HEK293 (cell line): ENCODE data around the gene HGS.
A peak's percentile ranks its signal among the peaks of the same experiment; 100 is the strongest.

ENCODE experiments used
- CTCF ChIA-PET: fragments of 350-600 bp; formaldehyde crosslinking; extraction: SDS; loops from one replicate; lab custom pipeline; 2021; ENCODE audit warnings: antibody characterized with exemption; lab: Yijun Ruan, JAX
- POLR2A ChIA-PET: fragments of 300-600 bp; formaldehyde crosslinking; extraction: SDS; loops from one replicate; lab custom pipeline; 2020; ENCODE audit warnings: antibody characterized with exemption, inconsistent platforms; lab: Yijun Ruan, JAX
- H3K27ac ChIP-seq: fragments of 200-500 bp; sonication (Bioruptor generic); 2 replicates; pipeline ENCODE4 v1.5.1; 2014; ENCODE audit warnings: low read depth, low read length, control low read depth, inconsistent platforms; ENCODE audit errors: extremely low read depth
- H3K36me3 ChIP-seq, 2 experiments: fragments of 200-500 bp in 1 of 2; sonication (Bioruptor generic) in 1 of 2; 1 replicate in 1 of 2; 2 replicates in 1 of 2; pipeline ENCODE4 v1.5.1; 2014 to 2017; ENCODE audit warnings: inconsistent platforms in 2 of 2, low read length in 2 of 2; ENCODE audit not compliant: control insufficient read depth in 2 of 2, insufficient read depth in 1 of 2
- H3K4me1 ChIP-seq: fragments of 200-500 bp; sonication (Bioruptor generic); 2 replicates; pipeline ENCODE4 v1.5.1; 2014; ENCODE audit warnings: mild to moderate bottlenecking, low read length, inconsistent platforms; ENCODE audit not compliant: control insufficient read depth, insufficient read depth
- H3K4me3 ChIP-seq: 2 replicates; pipeline ENCODE4 v1.5.1; 2011; ENCODE audit warnings: low read depth, mild to moderate bottlenecking, control low read depth, low read length, moderate library complexity
- H3K9me3 ChIP-seq: fragments of 200-500 bp; sonication (Bioruptor generic); 2 replicates; pipeline ENCODE4 v1.5.1; 2014; ENCODE audit warnings: low read depth, low read length, inconsistent platforms; ENCODE audit not compliant: control insufficient read depth, insufficient read depth
- HIC1 ChIP-seq: fragments of 450-650 bp; formaldehyde crosslinking; IDR thresholded peaks from 2 replicates; pipeline ENCODE4 v1.5.1; 2016; ENCODE audit warnings: missing biosample characterization, missing genetic modification characterization
- HOXD13 ChIP-seq: sonication (generic); formaldehyde crosslinking; IDR thresholded peaks from 2 replicates; pipeline ENCODE4 v1.8.0; 2022; ENCODE audit warnings: missing genetic modification reagents, borderline replicate concordance
- KLF10 ChIP-seq: fragments of 450-650 bp; IDR thresholded peaks from 2 replicates; pipeline ENCODE4 v1.5.1; 2018; ENCODE audit warnings: missing biosample characterization, mild to moderate bottlenecking, missing genetic modification characterization
- SETDB1 ChIP-seq: IDR thresholded peaks from one replicate; pipeline ENCODE4 v1.6.1; 2017; ENCODE audit warnings: mild to moderate bottlenecking, low read length, moderate library complexity, mixed read lengths; ENCODE audit not compliant: insufficient read length
- YY1 ChIP-seq: fragments of 450-650 bp; formaldehyde crosslinking; IDR thresholded peaks from 2 replicates; pipeline ENCODE4 v1.5.1; 2018; ENCODE audit warnings: missing biosample characterization, missing genetic modification characterization
- ZNF138 ChIP-seq: fragments of 450-650 bp; formaldehyde crosslinking; IDR thresholded peaks from 2 replicates; pipeline ENCODE4 v1.5.1; 2016; ENCODE audit warnings: missing biosample characterization, missing genetic modification characterization, borderline replicate concordance
- ZNF140 ChIP-seq: fragments of 450-650 bp; formaldehyde crosslinking; IDR thresholded peaks from 2 replicates; pipeline ENCODE4 v1.5.1; 2016; ENCODE audit warnings: missing biosample characterization, missing genetic modification characterization
- ZNF19 ChIP-seq: fragments of 450-650 bp; formaldehyde crosslinking; IDR thresholded peaks from 2 replicates; pipeline ENCODE4; 2016; ENCODE audit warnings: missing biosample characterization, missing genetic modification characterization, low read depth
- ZNF354C ChIP-seq: fragments of 450-650 bp; formaldehyde crosslinking; IDR thresholded peaks from 2 replicates; pipeline ENCODE4 v1.5.1; 2016; ENCODE audit warnings: missing biosample characterization, missing genetic modification characterization, low read depth, borderline replicate concordance
- ZNF366 ChIP-seq: fragments of 450-650 bp; formaldehyde crosslinking; conservative IDR thresholded peaks from 2 replicates; pipeline ENCODE4 v1.5.1; 2016; ENCODE audit warnings: missing biosample characterization, missing genetic modification characterization
- ZNF391 ChIP-seq: fragments of 450-650 bp; formaldehyde crosslinking; IDR thresholded peaks from 2 replicates; pipeline ENCODE4 v1.5.1; 2016; ENCODE audit warnings: low read depth, missing biosample characterization, missing genetic modification characterization, borderline replicate concordance
- ZNF394 ChIP-seq: fragments of 450-650 bp; formaldehyde crosslinking; IDR thresholded peaks from 2 replicates; pipeline ENCODE4 v1.5.1; 2016; ENCODE audit warnings: missing biosample characterization, missing genetic modification characterization, mild to moderate bottlenecking, moderate library complexity, borderline replicate concordance
- ZNF600 ChIP-seq: fragments of 450-650 bp; formaldehyde crosslinking; IDR thresholded peaks from 2 replicates; pipeline ENCODE4 v1.5.1; 2016; ENCODE audit warnings: missing biosample characterization, missing genetic modification characterization
- ZNF660 ChIP-seq: fragments of 450-650 bp; IDR thresholded peaks from 2 replicates; pipeline ENCODE4 v1.5.1; 2018; ENCODE audit warnings: missing biosample characterization, mild to moderate bottlenecking, missing genetic modification characterization
- ZNF664 ChIP-seq: fragments of 450-650 bp; formaldehyde crosslinking; IDR thresholded peaks from 2 replicates; pipeline ENCODE4 v1.5.1; 2016; ENCODE audit warnings: missing biosample characterization, missing genetic modification characterization
- ZNF792 ChIP-seq: fragments of 450-650 bp; formaldehyde crosslinking; IDR thresholded peaks from 2 replicates; pipeline ENCODE4 v1.5.1; 2016; ENCODE audit warnings: missing biosample characterization, missing genetic modification characterization
- ZNF837 ChIP-seq: fragments of 450-650 bp; formaldehyde crosslinking; IDR thresholded peaks from 2 replicates; pipeline ENCODE4 v1.5.1; 2016; ENCODE audit warnings: missing biosample characterization, missing genetic modification characterization
- TF ChIP-seq, protein P1 (sequence below): fragments of 450-650 bp; formaldehyde crosslinking; conservative IDR thresholded peaks from 2 replicates; pipeline ENCODE4 v1.5.1; 2016; ENCODE audit warnings: low read depth, missing biosample characterization, missing genetic modification characterization

Gene HGS

GRCh38 chr17:81695801-81696200 lies 12.0 kb downstream of the HGS start:
- ChIA-PET POLR2A (interaction anchor here (1.2 to 2.7 kb wide), 3 partner anchors 10 to 13 kb away, joined by 3 to 16 read pairs (median 9); partner anchors contain the start of genes ARL16 and HGS), CTCF (interaction anchor here (1.0 kb wide), 1 partner anchor 20 kb away, joined by 6 read pairs; no protein-coding TSS in a partner anchor)
- H3K9me3 ChIP-seq: no peaks in the 10 kb centered on the region
- H3K4me3 ChIP-seq: no peak overlapping the region
- H3K4me1 ChIP-seq: no peaks in the 10 kb centered on the region
- peaks cover 36 to 95% of the 10 kb centered on the region in 2 experiments for H3K36me3 ChIP-seq
- H3K27ac ChIP-seq: no peak overlapping the region
- TF ChIP-seq ZNF19 (tag by site-specific recombination) (no peak), ZNF600 (tag by site-specific recombination) (peak; percentile 39; the same call in 1 of the 2 replicates)

DNA sequence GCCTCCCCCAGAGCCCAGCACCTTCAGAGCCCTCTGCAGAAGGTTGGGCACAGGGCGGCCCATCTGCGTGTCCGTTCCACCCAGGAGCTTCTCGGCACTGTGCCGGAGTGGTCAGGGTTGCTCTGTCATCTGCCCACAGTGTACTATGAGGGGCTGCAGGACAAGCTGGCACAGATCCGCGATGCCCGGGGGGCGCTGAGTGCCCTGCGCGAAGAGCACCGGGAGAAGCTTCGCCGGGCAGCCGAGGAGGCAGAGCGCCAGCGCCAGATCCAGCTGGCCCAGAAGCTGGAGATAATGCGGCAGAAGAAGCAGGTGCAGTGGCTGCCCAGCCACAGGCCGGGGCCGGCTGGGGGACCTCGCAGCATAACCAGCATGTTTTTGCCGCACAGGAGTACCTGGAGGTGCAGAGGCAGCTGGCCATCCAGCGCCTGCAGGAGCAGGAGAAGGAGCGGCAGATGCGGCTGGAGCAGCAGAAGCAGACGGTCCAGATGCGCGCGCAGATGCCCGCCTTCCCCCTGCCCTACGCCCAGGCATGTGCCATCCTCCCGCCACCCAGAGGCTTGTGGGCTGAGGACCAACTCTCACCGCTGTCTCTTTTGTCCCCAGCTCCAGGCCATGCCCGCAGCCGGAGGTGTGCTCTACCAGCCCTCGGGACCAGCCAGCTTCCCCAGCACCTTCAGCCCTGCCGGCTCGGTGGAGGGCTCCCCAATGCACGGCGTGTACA lies 12.6 kb downstream of the HGS start:
- ChIA-PET POLR2A (interaction anchor here (1.2 to 2.7 kb wide), 5 partner anchors 11 to 15 kb away, joined by 3 to 16 read pairs (median 8); partner anchors contain the start of genes ARL16 and HGS), CTCF (interaction anchor here (0.7 kb wide), 1 partner anchor 186 kb away, joined by 3 read pairs; no protein-coding TSS in a partner anchor)
- Histone ChIP-seq H3K4me1 (peaks cover 4% of the 10 kb centered on the region; the same call in 1 of the 2 replicates), H3K27ac (0 out of 2 replicates have a peak overlapping the region, but pooled peaks have one; percentile 24), H3K36me3 (peaks cover 36 to 95% of the 10 kb centered on the region in 2 experiments), H3K4me3 (no peak overlapping the region), H3K9me3 (no peaks in the 10 kb centered on the region)
- no peak for TF ChIP-seq ZNF664 (tag by site-specific recombination)
- no peak for TF ChIP-seq ZNF837 (tag by site-specific recombination)
- TF ChIP-seq, protein P1, sequence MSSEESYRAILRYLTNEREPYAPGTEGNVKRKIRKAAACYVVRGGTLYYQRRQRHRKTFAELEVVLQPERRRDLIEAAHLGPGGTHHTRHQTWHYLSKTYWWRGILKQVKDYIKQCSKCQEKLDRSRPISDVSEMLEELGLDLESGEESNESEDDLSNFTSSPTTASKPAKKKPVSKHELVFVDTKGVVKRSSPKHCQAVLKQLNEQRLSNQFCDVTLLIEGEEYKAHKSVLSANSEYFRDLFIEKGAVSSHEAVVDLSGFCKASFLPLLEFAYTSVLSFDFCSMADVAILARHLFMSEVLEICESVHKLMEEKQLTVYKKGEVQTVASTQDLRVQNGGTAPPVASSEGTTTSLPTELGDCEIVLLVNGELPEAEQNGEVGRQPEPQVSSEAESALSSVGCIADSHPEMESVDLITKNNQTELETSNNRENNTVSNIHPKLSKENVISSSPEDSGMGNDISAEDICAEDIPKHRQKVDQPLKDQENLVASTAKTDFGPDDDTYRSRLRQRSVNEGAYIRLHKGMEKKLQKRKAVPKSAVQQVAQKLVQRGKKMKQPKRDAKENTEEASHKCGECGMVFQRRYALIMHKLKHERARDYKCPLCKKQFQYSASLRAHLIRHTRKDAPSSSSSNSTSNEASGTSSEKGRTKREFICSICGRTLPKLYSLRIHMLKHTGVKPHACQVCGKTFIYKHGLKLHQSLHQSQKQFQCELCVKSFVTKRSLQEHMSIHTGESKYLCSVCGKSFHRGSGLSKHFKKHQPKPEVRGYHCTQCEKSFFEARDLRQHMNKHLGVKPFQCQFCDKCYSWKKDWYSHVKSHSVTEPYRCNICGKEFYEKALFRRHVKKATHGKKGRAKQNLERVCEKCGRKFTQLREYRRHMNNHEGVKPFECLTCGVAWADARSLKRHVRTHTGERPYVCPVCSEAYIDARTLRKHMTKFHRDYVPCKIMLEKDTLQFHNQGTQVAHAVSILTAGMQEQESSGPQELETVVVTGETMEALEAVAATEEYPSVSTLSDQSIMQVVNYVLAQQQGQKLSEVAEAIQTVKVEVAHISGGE (tag by site-specific recombination): no peak
- no peak for TF ChIP-seq KLF10 (tag by site-specific recombination)
- TF ChIP-seq SETDB1: no peak
- no peak for TF ChIP-seq ZNF140 (tag by site-specific recombination)
- TF ChIP-seq ZNF138 (tag by site-specific recombination): no peak
- peak; percentile 60; the same call in 1 of the 2 replicates for TF ChIP-seq ZNF394
- TF ChIP-seq ZNF660 (tag by site-specific recombination): no peak
- 0 out of 2 replicates have a peak, but pooled peaks have one; percentile 15 for TF ChIP-seq HIC1 (tag by site-specific recombination)
- TF ChIP-seq YY1 (tag by site-specific recombination): no peak
- TF ChIP-seq ZNF366 (tag by site-specific recombination): no peak
- TF ChIP-seq ZNF792 (tag by site-specific recombination): no peak
- no peak for TF ChIP-seq HOXD13
- peak; percentile 17; the same call in 1 of the 2 replicates for TF ChIP-seq ZNF600 (tag by site-specific recombination)
- TF ChIP-seq ZNF391: no peak
- no peak for TF ChIP-seq ZNF354C (tag by site-specific recombination)
